Lung (tissue), 12 donors: ENCODE results near the gene SLC25A4. TPM values are rescaled to one million over a fixed set of nuclear protein-coding genes. Genes with fewer than 3 reads are reported as not detected.

Source experiments
- ATAC-seq: fragments of 200-7000 bp; cut with Tn5 transposase; one replicate; pipeline ENCODE4 v1.9.1; 2020; ENCODE audit warnings: moderate number of reproducible peaks; ENCODE audit not compliant: insufficient read depth, low FRiP score
- DNase-seq, 3 donors: peaks; one replicate each; pipeline ENCODE4 v3.0.0-alpha.2; 2013 to 2017
- H3K27ac ChIP-seq, 2 donors: one replicate each; pipeline ENCODE4 v1.5.1; 2013; ENCODE audit warnings: mild to moderate bottlenecking in 2 of 2, moderate library complexity in 2 of 2, control low read depth in 1 of 2, inconsistent platforms in 1 of 2, low read depth in 1 of 2, low read length in 1 of 2
- H3K27me3 ChIP-seq, 3 donors: one replicate each; pipeline ENCODE4 v1.5.1; 2013; ENCODE audit warnings: low read length in 2 of 3; ENCODE audit not compliant: control insufficient read depth in 3 of 3, insufficient read depth in 3 of 3
- H3K36me3 ChIP-seq, 4 donors: one replicate each; pipeline ENCODE4 v1.5.1; 2013; ENCODE audit warnings: low read length in 4 of 4, mild to moderate bottlenecking in 1 of 4, moderate library complexity in 1 of 4; ENCODE audit not compliant: control insufficient read depth in 4 of 4, insufficient read depth in 4 of 4
- H3K4me1 ChIP-seq, 5 donors: one replicate each; pipeline ENCODE4 v1.5.1; 2013; ENCODE audit warnings: low read length in 5 of 5, mild to moderate bottlenecking in 2 of 5, moderate library complexity in 1 of 5; ENCODE audit not compliant: control insufficient read depth in 5 of 5, insufficient read depth in 5 of 5
- H3K4me3 ChIP-seq: one replicate; pipeline ENCODE4 v1.5.1; 2013; ENCODE audit warnings: mild to moderate bottlenecking, control low read depth, moderate library complexity
- H3K9ac ChIP-seq, 2 donors: one replicate each; pipeline ENCODE4 v1.5.1; 2013; ENCODE audit warnings: low read length in 2 of 2, control low read depth in 1 of 2; ENCODE audit not compliant: insufficient read depth in 1 of 2
- H3K9me3 ChIP-seq, 4 donors: one replicate each; pipeline ENCODE4 v1.5.1; 2013; ENCODE audit warnings: low read length in 3 of 4, mild to moderate bottlenecking in 1 of 4, moderate library complexity in 1 of 4; ENCODE audit not compliant: control insufficient read depth in 4 of 4, insufficient read depth in 3 of 4
- WGBS, 2 donors: extraction: QIAGEN DNeasy Blood & Tissue Kit; methylation state at CpG; one replicate each; pipeline ENCODE4 v1.1.7; 2013; 5-methylcytosine and 5-hydroxymethylcytosine counted together
- polyA plus RNA-seq, 2 donors: library from polyadenylated mRNA; stranded (reverse); fragments of 200-250 nt; gene quantifications; one replicate each; pipeline ENCODE4 v1.2.1, GENCODE V29; 2013
- total RNA-seq, 2 donors: library from RNA; depleted of rRNA in 1 of 2; stranded (reverse); fragments of >200 nt in 1 of 2; gene quantifications; one replicate each; pipeline ENCODE4 v1.2.1, GENCODE V29; 2014 to 2021
- TF ChIP-seq, protein P1 (sequence below): IDR thresholded peaks from 2 replicates; pipeline ENCODE4 v1.5.1; 2012; ENCODE audit warnings: mild to moderate bottlenecking; ENCODE audit errors: control extremely low read depth, extremely low read depth
- donor health status: control.
- donor health status: control.
- donor health status: Bipolar disorder and iron deficiency.
- donor health status: healthy.
- donor health status: DM: yes; HTN: yes; CAD: no.

SLC25A4 gene
- total and polyA plus RNA-seq, 4 donors: 18.3 to 52.2 (median 30.8) TPM

DNA sequence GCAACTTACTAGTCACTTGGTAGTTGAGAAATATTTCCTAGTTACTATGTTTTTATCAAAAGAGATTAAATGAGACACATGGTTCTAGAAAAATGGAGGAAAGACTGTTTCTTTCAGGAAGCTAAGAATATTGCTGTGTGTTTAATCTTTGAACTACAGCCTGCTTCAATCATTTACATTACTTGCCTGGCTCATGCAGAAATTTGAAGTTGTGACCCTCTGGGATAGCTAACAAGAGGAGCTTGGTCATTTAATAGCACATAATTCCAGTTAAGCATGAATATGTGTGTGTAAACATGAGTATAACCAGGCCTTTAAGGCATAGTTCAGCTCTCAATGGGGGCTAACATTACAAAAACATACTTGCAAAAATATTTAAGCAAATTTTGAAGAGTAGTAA, 44.6 kb upstream of the SLC25A4 start:
- DNase-seq (peak in 2 of 3 donors; percentile 51 to 56), ATAC-seq (no peak)
- TF ChIP-seq, protein P1, sequence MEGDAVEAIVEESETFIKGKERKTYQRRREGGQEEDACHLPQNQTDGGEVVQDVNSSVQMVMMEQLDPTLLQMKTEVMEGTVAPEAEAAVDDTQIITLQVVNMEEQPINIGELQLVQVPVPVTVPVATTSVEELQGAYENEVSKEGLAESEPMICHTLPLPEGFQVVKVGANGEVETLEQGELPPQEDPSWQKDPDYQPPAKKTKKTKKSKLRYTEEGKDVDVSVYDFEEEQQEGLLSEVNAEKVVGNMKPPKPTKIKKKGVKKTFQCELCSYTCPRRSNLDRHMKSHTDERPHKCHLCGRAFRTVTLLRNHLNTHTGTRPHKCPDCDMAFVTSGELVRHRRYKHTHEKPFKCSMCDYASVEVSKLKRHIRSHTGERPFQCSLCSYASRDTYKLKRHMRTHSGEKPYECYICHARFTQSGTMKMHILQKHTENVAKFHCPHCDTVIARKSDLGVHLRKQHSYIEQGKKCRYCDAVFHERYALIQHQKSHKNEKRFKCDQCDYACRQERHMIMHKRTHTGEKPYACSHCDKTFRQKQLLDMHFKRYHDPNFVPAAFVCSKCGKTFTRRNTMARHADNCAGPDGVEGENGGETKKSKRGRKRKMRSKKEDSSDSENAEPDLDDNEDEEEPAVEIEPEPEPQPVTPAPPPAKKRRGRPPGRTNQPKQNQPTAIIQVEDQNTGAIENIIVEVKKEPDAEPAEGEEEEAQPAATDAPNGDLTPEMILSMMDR: no peak
- peaks cover 0 to 23% (median 0%) of the 10 kb centered on the region in 5 donors for H3K4me1 ChIP-seq
- H3K27me3 ChIP-seq: no peaks in the 10 kb centered on the region
- H3K27ac ChIP-seq: no peak overlapping the region
- no peaks in the 10 kb centered on the region for H3K36me3 ChIP-seq
- no peak overlapping the region for H3K9ac ChIP-seq
- H3K4me3 ChIP-seq: no peak overlapping the region
- no peaks in the 10 kb centered on the region for H3K9me3 ChIP-seq

DNA sequence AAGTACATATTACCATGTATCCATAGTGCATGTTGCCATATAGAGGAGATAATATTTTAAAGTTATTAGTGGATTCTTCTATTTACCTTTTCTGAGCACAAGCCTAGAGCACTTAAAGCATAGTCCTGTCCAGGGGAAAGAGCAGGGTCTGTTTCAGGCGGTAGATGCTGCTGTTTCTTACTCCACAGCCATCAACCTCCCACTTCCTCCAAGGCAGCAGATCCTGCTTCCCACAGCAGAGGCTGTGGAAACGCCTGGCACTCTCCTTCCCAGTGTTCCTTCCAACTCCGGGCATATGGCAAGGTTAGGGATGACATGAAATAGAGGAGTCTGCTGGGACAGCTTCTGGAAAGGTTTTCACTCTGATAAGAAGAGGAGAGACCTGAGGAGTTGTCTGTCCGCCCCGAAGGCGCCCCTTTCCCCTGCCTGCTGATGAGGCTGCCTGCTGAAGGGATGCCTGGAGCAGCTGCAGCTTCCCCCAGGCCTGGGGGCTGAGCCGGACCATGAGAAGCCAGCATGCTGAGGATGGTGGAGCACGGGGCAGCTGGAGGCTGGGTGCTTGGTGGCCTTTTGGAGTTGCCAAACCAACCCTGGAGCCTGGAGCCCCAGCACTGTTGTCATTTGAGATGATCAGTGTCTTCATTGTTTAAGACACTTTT, 43.9 kb upstream of the SLC25A4 start:
- no peak overlapping the region for H3K9ac ChIP-seq
- 71 to 75% methylated on average over 8 of the region's 8 CpGs for WGBS, 2 donors
- TF ChIP-seq, protein P1: no peak
- H3K4me1 ChIP-seq: peaks cover 0 to 25% (median under 1%) of the 10 kb centered on the region in 5 donors
- no peaks in the 10 kb centered on the region for H3K9me3 ChIP-seq
- H3K4me3 ChIP-seq: no peak overlapping the region
- H3K36me3 ChIP-seq: no peaks in the 10 kb centered on the region
- ATAC-seq: no peak
- peak in 2 of 3 donors; percentile 22 to 42 for DNase-seq
- H3K27me3 ChIP-seq: no peaks in the 10 kb centered on the region
- H3K27ac ChIP-seq: no peak overlapping the region

DNA sequence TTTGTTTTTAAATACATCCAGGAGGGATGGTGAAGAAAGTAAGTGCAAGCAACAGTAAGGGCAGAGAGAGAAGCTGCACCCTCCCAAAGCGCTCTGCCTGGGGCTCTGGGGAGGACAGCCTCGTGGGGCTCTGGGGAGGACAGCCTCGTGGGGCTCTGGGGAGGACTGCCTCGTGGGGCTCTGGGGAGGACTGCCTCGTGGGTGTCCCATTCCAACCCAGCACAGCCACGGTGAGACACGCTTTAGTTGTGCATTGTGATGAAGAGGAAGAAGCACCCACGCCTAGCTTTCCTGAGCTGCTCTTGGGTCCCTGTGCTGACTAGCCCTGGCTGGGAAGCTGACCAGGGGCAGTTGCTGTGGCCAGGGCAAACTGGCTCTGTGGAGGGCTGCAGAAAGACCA, 43.1 kb upstream of the SLC25A4 start:
- H3K4me3 ChIP-seq: no peak overlapping the region
- H3K36me3 ChIP-seq: no peaks in the 10 kb centered on the region
- no peak overlapping the region for H3K27ac ChIP-seq
- DNase-seq (no peak), ATAC-seq (no peak)
- no peaks in the 10 kb centered on the region for H3K27me3 ChIP-seq
- TF ChIP-seq, protein P1: no peak
- 79 to 92% methylated on average over 8 of the region's 8 CpGs for WGBS, 2 donors
- peaks cover 0 to 33% (median 5%) of the 10 kb centered on the region in 5 donors for H3K4me1 ChIP-seq
- H3K9me3 ChIP-seq: no peaks in the 10 kb centered on the region
- H3K9ac ChIP-seq: no peak overlapping the region

DNA sequence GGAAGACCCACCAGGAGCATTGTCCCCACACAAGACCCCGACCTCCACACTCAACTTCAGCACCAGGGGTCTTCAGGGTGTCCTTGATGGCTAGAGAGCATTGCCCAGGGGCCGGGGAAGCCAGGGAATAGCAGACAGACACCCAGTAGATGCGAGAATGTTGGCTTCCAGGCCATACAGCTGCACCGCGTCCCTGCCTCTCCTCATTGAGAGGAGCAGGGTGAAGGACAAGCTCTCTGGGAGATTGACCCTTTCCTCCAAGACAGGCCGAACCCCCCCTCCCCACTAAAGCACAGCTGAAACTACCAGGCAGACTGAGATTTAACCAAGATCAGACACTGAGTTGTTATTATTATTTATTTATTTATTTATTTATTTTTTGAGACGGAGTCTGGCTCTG, 42.6 kb upstream of the SLC25A4 start:
- ATAC-seq: no peak
- TF ChIP-seq, protein P1: no peak
- no peak overlapping the region for H3K27ac ChIP-seq

More for the DNA sequence above, 42.6 kb upstream of the SLC25A4 start:
- no peaks in the 10 kb centered on the region for H3K27me3 ChIP-seq
- no peaks in the 10 kb centered on the region for H3K9me3 ChIP-seq
- no peak overlapping the region for H3K9ac ChIP-seq
- H3K4me3 ChIP-seq: no peak overlapping the region
- peaks cover 0 to 36% (median 5%) of the 10 kb centered on the region in 5 donors for H3K4me1 ChIP-seq
- DNase-seq: peak; percentile 61 to 73 (median 72)
- 85 to 95% methylated on average over 7 of the region's 7 CpGs for WGBS, 2 donors
- H3K36me3 ChIP-seq: no peaks in the 10 kb centered on the region
